ENCODE results near the gene MYO7A. TPM values are rescaled to one million over a fixed set of nuclear protein-coding genes. Genes with fewer than 3 reads are reported as not detected.

Gene MYO7A
- total and polyA plus RNA-seq, 2 experiments from 2014 or later = not detected

- H3K27me3 ChIP-seq (replicated peaks; ENCODE audit: insufficient read depth) = 0 out of 2 replicates have a peak, but pooled peaks cover 2% of the 10 kb centered on the region
- H3K79me2 ChIP-seq (ENCODE audit: insufficient read depth) = no peaks in the 10 kb centered on the region
- H3K9me3 ChIP-seq (ENCODE audit: low read depth) = no peaks in the 10 kb centered on the region
- H3K4me1 ChIP-seq (ENCODE audit: insufficient read depth) = no peaks in the 10 kb centered on the region
- DNase-seq = no peak
- no peak overlapping the region for H3K4me3 ChIP-seq
- H3K4me2 ChIP-seq (ENCODE audit: unreplicated experiment) = no peak overlapping the region
- TF ChIP-seq EZH2phosphoT487 (IDR thresholded peaks at IDR 0.05; ENCODE audit: insufficient read depth, low read depth) (no peak), EZH2 (IDR thresholded peaks at IDR 0.05; ENCODE audit: insufficient read depth, poor library complexity, severe bottlenecking) (no peak)
- in situ Hi-C loops (cut with MboI) = no loop called here
- no peak overlapping the region for H3K27ac ChIP-seq
- no peaks in the 10 kb centered on the region for H3K36me3 ChIP-seq (ENCODE audit: low read depth)
- H2AFZ ChIP-seq = no peak overlapping the region
- no peaks in the 10 kb centered on the region for H3K9me2 ChIP-seq (ENCODE audit: insufficient read depth)
- H3F3A ChIP-seq (ENCODE audit: insufficient read depth) = no peaks in the 10 kb centered on the region
- WGBS, 2 experiments (ENCODE audit: low coverage in 1 of 2, low lambda C conversion rate in 2 of 2, missing lambda C conversion rate in 2 of 2) = 84 to 89% methylated on average over 11 of the region's 11 CpGs
- no peaks in the 10 kb centered on the region for H4K20me1 ChIP-seq (ENCODE audit: insufficient read depth)
- no peak overlapping the region for H3K9ac ChIP-seq
Measured at GRCh38 chr11:77201370-77201769, 73.3 kb downstream of the MYO7A start.

GRCh38 chr11:77201991-77202841 is 74.2 kb downstream of the MYO7A start:
- Histone ChIP-seq H3F3A (ENCODE audit: insufficient read depth) (no peaks in the 10 kb centered on the region), H3K9me3 (ENCODE audit: low read depth) (no peaks in the 10 kb centered on the region), H3K4me3 (no peak overlapping the region), H2AFZ (no peak overlapping the region), H3K9me2 (ENCODE audit: insufficient read depth) (no peaks in the 10 kb centered on the region), H3K27me3 (replicated peaks; ENCODE audit: insufficient read depth) (0 out of 2 replicates have a peak, but pooled peaks cover 5% of the 10 kb centered on the region), H4K20me1 (ENCODE audit: insufficient read depth) (no peaks in the 10 kb centered on the region), H3K9ac (no peak overlapping the region), H3K27ac (no peak overlapping the region), H3K4me1 (ENCODE audit: insufficient read depth) (no peaks in the 10 kb centered on the region), H3K4me2 (ENCODE audit: unreplicated experiment) (no peak overlapping the region), H3K36me3 (ENCODE audit: low read depth) (no peaks in the 10 kb centered on the region), H3K79me2 (ENCODE audit: insufficient read depth) (no peaks in the 10 kb centered on the region)
- DNase-seq = no peak
- in situ Hi-C loops (cut with MboI) = no loop called here
- no peak for TF ChIP-seq EZH2phosphoT487 (IDR thresholded peaks at IDR 0.05; ENCODE audit: insufficient read depth, low read depth)
- no peak for TF ChIP-seq EZH2 (IDR thresholded peaks at IDR 0.05; ENCODE audit: insufficient read depth, poor library complexity, severe bottlenecking)
- 89 to 94% methylated on average over 18 to 23 of the region's 23 CpGs for WGBS, 2 experiments (ENCODE audit: low coverage in 1 of 2, low lambda C conversion rate in 2 of 2, missing lambda C conversion rate in 2 of 2)

- Histone ChIP-seq H3K4me1 (ENCODE audit: insufficient read depth) (no peaks in the 10 kb centered on the region), H3F3A (ENCODE audit: insufficient read depth) (no peaks in the 10 kb centered on the region), H3K9me3 (ENCODE audit: low read depth) (no peaks in the 10 kb centered on the region), H3K27me3 (replicated peaks; ENCODE audit: insufficient read depth) (0 out of 2 replicates have a peak, but pooled peaks cover 5% of the 10 kb centered on the region), H3K4me3 (no peak overlapping the region), H3K79me2 (ENCODE audit: insufficient read depth) (no peaks in the 10 kb centered on the region), H3K9ac (no peak overlapping the region), H3K9me2 (ENCODE audit: insufficient read depth) (no peaks in the 10 kb centered on the region), H3K27ac (no peak overlapping the region), H3K4me2 (ENCODE audit: unreplicated experiment) (no peak overlapping the region), H3K36me3 (ENCODE audit: low read depth) (no peaks in the 10 kb centered on the region), H2AFZ (no peak overlapping the region), H4K20me1 (ENCODE audit: insufficient read depth) (no peaks in the 10 kb centered on the region)
- TF ChIP-seq EZH2 (IDR thresholded peaks at IDR 0.05; ENCODE audit: insufficient read depth, poor library complexity, severe bottlenecking) (no peak), EZH2phosphoT487 (IDR thresholded peaks at IDR 0.05; ENCODE audit: insufficient read depth, low read depth) (no peak)
- in situ Hi-C loops (cut with MboI) = no loop called here
- whole genome bisulfite sequencing, 2 experiments (ENCODE audit: low coverage in 1 of 2, low lambda C conversion rate in 2 of 2, missing lambda C conversion rate in 2 of 2) = 90 to 91% methylated on average over 16 to 24 of the region's 25 CpGs
- no peak for DNase-seq
Measured at GRCh38 chr11:77202941-77203900, 75.2 kb downstream of the MYO7A start.
